NCI-H2196 treated with DMSO at 0.1 percent for 48 hours (cell line): ENCODE data around the gene GSTA5.
"Not testable (repeated sequence)": the region's sequence is repeated elsewhere in the genome, so short reads cannot be mapped to it uniquely, and the experiment has no call there.

ENCODE experiments used
- DNase-seq: peaks from one replicate; lab custom pipeline; 2025; ENCODE audit not compliant: unreplicated experiment; lab: John Stamatoyannopoulos, UW

GSTA5 gene

GRCh38 chr6:52840763-52841585 lies at the start of gene GSTA5:
Gene GSTA5 (minus strand): TSS chr6:52840813.
- no peak for DNase-seq

DNA sequence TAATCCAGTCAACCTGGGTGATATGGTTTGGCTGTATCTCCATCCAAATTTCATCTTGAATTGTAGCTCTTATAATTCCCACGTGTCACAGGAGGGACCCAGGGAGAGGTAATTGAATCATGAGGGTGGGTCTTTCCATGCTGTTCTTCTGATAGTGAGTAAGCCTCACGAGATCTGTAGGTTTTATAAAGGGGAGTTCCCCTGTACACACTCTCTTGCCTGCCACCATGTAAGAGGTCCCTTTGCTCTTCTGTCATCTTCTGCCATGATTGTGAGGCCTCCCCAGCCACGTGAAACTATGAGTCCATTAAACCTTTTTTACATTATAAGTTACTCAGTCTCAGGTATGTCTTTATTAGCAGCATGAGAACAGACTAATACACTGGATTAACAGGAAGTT lies 49.4 kb upstream of the GSTA5 start:
- no peak for DNase-seq

DNA sequence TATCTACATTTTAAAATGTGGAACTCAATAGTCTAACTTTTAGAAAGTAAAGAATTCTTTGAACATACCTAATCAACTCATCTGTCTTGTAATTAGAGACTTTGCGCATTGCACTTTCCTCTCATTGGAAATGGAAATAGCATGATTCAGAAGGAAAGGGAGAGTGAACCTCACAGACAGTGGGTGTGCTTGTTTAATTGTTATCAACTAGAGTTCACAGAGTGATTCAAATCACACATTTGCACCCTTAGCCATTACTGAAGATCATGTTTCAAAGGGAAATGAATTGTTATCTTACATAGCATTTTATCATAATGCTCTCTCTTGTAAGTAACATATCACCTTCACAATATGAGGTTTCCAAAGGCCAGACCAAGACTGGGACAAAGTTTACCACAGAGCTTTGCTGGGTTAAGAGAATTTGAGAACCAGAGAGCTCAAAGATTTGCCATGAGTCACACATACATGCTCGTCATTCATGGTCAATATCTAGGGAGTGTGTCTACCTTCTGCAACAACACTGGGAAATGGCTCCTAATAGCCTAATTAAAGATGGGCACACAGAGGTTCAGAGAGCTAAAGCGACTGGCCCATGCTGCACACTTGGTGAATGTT lies 47.4 kb upstream of the GSTA5 start:
- DNase-seq = no peak

DNA sequence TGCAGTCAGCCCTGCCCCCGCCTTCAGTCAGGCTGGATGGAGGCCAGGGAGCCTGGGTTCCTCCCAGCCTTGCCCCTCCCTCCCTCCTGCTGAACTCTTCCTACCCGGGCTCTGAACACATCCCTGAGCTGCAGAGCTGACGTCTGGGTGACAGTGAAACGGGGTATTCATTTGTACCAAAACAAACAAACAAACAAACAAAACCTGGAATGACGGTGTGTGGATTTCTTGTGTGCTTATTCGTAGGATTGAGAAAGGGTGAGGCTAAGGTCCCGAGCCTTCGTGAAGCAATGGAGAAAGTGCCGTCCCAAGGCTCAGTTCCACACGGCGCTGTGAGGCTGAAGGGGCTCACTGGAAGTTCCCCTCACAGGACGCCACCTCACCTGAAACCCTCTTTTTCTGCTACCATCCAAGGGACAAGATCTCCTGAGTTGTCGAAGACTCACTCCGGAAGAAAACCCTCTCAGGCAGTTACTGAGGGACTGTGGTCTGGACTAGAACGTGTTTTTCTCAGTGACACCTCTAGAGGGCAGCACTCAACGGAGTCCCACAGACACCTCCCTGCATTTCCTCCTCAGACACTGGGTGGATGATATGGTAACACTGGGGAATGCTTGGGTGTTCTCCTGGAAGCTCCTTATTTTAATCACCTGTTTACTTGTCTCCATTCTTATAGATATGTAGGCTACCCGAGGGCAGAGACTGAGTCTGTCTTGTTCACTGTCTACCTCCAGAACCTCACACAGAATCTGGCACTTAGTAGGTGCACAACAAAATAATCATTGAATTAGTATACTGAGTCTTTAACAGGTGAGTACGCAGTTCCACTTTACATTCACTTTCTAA lies 41.6 kb upstream of the GSTA5 start:
- DNase-seq = peak; percentile 60

- no peak for DNase-seq
Observed at GRCh38 chr6:52881662-52881995, 41.0 kb upstream of the GSTA5 start.

DNA sequence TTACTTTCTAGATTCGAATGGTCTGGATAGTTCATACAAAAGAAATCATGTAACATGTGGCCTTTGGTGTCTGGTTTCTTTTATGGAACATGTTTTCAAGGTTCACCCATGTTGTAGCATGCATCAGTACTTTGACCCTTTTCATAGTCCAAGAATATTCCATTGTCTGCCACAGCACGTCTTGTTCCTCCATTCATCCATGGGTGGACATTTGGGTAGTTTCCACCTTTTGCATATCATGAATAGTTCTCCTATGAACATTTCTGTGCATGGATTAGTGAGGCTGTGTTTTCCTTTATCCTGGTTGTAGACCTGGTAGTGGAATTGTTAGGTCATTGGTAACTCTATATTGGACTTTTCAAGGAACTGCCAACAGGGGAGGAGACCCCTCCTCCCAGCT lies 37.2 kb upstream of the GSTA5 start:
- no peak for DNase-seq

DNA sequence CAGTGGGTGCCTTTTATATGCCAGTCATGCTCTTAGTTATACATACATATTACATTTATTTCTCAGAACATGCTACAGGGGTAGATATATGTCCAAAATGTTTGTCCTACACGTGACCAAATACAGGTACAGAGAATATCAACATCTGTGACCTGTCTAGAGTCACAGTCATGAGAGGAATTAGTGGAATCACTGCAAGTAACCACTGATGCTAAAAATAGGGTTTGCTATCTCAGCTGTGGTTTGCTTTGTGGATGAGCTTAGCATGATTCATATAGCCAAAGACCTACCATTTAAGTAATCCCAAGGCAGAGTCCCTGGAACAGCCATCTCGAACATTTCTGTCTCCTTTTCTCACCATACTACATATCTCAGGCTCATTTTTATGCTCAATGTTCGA lies 36.6 kb upstream of the GSTA5 start:
- DNase-seq = no peak

GRCh38 chr6:52876056-52876787 lies 35.6 kb upstream of the GSTA5 start:
- no peak for DNase-seq

- DNase-seq = no peak
Observed at GRCh38 chr6:52872031-52872430, 31.4 kb upstream of the GSTA5 start.

GRCh38 chr6:52871621-52872020 lies 31.0 kb upstream of the GSTA5 start:
- DNase-seq = no peak

DNA sequence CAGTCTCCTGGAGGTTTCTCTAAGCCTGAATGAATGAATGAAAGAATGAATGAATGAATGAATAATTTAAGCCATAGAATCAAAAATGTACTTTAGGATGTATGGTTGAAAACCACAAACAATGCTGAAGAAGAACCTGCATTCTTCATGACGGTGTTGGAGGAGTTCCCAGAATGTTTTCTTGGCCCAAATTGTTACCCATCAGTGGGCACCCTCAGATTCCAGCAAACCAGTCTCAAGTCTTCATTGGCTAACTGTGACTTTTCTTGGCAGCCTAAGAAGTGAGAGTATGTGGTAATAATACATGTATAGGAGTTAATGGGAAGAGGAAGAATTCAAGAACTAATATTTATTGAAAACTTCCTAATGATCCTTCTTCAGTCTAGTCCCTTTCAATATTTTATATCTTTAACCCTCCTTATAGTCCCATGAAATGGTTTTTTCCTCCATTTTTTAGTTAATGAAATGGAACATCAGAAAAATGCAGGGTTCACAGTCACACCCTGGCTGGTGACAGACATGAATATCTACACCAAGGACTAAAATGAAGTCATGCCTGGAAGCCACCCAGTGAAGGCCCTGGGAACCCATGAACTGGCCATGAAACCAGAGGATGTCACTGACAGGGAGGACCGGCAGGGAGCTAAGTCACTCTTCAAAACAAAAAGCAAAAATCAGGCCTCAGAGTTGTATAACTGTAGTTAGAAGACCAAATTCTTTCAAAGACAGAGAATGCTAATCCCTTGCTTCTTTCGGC lies 29.9 kb upstream of the GSTA5 start:
- DNase-seq = not testable (repeated sequence)

DNA sequence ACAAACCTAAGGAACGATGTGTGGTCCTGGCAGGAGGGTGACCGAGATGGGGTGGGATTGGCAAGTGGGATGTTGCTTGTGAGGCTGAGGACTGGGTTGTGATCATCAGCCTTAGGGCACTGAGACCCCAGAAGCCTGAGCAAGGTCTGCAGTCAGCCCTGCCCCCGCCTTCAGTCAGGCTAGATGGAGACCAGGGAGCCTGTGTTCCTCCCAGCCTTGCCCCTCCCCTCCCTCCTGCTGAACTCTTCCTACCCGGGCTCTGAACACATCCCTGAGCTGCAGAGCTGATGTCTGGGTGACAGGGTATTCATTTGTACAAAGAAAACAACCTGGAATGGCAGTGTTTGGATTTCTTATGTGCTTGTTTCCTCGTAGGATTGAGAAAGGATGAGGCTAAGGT lies 28.3 kb upstream of the GSTA5 start:
- not testable (repeated sequence) for DNase-seq

GRCh38 chr6:52868240-52868639 lies 27.6 kb upstream of the GSTA5 start:
- DNase-seq = no peak

- DNase-seq = not testable (repeated sequence)
Observed at GRCh38 chr6:52861151-52861550, 20.5 kb upstream of the GSTA5 start.

GRCh38 chr6:52858416-52858815 lies 17.8 kb upstream of the GSTA5 start:
- DNase-seq = no peak

GRCh38 chr6:52856137-52856536 lies 15.5 kb upstream of the GSTA5 start:
- DNase-seq = not testable (repeated sequence)

DNA sequence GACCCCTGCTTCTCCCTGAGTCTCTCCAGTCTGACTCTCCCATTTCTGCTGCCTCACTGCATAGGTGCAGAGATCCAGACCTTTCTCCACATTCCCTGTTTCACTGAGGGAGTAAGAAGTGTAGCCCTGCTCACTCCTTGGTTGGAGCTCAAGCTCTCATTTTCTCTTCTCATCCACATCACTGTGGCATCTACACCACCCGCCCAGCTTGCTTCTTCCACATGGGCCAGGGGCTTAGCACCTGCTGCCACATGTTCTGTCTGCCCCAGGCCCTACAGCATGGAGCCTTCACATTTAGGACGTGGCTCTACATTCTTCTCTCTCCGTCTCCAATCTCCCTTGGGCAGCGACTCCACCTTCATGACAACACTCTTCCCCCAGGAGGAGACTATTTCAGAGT lies 8.5 kb upstream of the GSTA5 start:
- no peak for DNase-seq

DNA sequence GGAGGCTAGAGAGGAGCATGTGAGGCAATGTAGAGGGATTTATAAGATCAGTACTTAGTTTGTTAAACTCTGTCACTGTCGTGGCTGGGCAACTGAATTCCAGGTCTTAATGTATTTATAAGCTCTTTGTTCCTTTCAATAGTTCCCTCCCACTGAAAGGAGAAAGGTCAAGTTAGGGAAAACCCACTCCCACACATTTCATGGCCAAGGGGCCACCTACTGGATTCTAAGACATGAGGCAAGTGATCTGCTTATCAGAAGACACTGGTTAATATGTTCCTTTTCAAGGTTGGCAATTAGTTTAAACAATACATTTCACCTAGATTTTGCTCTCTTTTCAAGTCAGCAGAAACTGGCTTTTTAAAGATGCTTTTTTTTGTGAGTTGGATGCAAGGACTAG lies 5.4 kb upstream of the GSTA5 start:
- DNase-seq = no peak

DNA sequence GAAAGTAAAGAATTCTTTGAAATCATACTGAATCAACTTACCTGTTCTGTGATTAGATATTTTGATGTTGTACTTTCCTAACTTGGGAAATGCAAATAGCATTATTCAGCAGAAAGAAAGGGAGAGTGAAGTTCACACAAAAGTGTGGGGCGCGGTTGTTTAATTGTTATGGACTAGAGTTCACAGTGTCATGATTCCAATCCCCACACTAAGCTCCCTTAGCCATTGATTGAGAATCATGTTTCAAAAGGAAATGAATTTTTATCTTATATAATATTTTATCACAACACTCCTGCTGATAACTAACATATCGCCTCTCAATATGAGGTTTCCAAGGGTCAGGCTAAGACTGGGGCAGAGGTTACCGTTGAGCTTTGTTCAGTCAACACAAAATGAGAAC lies 3.0 kb upstream of the GSTA5 start:
- DNase-seq = no peak
